ENCODE results near the gene ISCA2.
"Not testable (repeated sequence)": the region's sequence is repeated elsewhere in the genome, so short reads cannot be mapped to it uniquely, and the experiment has no call there.

ISCA2 gene, protein sequence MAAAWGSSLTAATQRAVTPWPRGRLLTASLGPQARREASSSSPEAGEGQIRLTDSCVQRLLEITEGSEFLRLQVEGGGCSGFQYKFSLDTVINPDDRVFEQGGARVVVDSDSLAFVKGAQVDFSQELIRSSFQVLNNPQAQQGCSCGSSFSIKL

GRCh38 chr14:74493343-74494261, at the start of gene ISCA2:
Gene ISCA2 (plus strand): TSS chr14:74493765. CDS start chr14:74493775, 10 bp downstream.
- DNase-seq (ENCODE audit: low spot score), result peak; percentile 99

DNA sequence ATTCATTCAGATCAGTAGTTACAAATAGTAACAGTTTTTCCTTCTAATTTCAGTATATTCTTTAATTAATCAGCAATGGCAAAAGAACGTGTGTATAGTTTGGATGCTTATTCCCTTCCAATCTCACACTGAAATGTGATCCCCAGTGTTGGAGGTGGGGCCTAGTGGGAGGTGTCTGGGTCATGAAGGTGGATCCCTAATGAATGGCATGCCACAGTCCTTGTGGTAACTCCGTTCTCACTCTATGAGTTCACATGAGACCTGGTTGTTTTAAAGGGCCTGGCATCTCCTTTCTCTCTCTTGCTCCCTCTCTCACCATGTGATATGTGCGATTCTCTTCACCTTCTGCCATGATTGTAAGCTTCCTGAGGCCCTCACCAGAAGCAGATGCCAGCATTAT, 48.7 kb upstream of the ISCA2 start:
- DNase-seq (ENCODE audit: low spot score), result no peak

- not testable (repeated sequence) for DNase-seq (ENCODE audit: low spot score)
These were observed 39.2 kb upstream of the ISCA2 start for GRCh38 chr14:74454397-74454796.

DNA sequence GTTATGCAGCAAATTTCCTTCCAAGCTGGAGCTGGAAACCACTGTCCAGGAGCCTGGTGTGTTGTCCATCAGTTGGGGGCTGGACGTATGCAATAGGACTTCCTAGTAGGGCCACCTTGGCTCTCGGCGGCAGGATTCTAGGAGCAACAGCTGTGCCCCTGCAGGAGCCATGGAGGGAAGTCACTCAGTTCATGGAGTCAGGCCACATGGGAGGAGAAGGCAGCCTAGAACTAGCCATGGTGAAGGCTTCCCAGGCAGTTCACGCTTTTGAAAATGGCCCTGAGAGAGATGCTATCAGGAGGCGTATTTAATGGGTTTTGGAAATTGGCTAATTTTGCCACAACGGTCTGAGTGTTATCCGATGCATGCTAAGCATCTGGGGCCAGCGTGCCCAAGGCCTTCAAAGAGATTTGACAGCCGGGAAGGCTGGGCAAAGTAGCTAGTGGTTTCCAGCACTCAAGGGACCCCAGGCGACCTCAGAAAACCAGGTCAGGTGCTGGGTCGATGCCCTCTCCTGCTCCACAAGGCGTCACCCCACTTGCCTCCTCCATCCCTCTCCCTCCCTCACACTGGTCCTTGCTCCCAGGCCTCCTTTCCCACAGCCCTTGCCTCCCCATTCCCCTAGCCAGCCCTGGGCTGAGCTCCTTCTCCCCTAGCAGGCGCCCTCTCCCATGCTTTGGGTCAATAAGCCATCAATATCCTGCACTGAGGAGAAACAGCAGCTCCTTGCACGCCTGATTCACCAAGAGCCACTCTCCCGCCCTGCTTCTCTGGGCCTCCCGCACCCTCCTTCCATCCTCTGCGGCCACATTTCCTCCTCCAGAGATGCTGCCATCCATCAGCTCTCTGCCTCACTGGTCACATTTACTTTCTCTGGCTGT, 36.6 kb upstream of the ISCA2 start:
- DNase-seq (ENCODE audit: low spot score), result no peak

DNA sequence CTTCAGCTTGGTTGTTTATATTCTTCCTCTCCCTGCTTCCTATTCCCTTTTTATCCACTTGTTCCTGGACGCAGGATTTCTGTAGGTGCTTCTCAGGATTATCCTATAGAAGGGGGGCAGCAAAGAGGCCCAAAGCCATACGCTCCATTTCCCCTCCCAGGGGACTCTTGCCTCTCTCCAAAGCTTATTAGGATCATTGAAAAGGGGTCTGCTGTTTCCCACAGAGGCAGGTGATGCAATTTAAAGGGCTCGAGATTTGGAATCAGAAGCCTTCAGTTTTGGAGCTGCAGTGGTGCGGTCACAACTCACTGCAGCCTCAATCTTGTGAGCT, 36.0 kb upstream of the ISCA2 start:
- no peak for DNase-seq (ENCODE audit: low spot score)

GRCh38 chr14:74459289-74459946, 34.1 kb upstream of the ISCA2 start:
- DNase-seq (ENCODE audit: low spot score), result peak; percentile 87

DNA sequence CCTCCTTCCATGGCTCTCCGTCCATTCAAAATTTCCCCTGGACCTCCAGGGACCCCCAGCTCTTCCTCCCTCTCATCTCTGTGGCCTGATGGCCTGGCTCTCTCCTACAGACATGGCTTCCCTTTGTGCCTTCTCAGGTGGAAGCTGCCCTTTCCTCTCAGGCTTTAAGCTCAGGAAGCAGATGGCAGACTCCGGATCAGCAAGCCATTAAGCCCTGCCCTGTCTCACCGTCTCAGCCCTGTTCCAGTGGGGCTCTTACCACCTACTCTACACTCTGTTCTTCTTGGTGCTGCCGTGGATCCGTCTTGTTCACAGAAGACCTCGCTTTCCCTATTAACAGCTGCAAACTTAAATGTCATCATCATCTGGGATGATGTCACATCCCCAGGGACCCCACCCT, 33.6 kb upstream of the ISCA2 start:
- DNase-seq (ENCODE audit: low spot score), result no peak

- no peak for DNase-seq (ENCODE audit: low spot score)
These were observed 30.6 kb upstream of the ISCA2 start for GRCh38 chr14:74462993-74463392.

- no peak for DNase-seq (ENCODE audit: low spot score)
These were observed 29.9 kb upstream of the ISCA2 start for GRCh38 chr14:74463697-74464096.

GRCh38 chr14:74464785-74465184, 28.8 kb upstream of the ISCA2 start:
- DNase-seq (ENCODE audit: low spot score), result no peak

DNA sequence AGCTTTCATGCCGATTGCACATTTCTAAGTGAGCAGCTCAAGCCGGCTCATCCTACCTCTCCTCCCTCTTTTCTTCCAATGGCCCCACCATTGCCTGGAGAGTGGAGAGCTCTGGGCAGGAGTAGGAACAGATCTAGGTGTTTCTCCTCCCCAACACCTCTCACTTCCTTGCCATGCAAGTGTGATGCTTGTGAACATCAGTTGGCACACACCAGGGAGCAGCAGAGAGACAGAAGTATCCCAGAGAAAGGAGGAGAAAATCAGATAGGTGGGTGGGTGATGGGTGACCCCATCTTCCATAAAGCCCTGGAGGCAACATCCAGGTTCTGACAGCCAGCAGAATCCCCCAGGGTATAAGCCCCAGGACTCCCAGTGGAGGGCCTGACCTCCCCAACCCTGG, 28.2 kb upstream of the ISCA2 start:
- no peak for DNase-seq (ENCODE audit: low spot score)

DNA sequence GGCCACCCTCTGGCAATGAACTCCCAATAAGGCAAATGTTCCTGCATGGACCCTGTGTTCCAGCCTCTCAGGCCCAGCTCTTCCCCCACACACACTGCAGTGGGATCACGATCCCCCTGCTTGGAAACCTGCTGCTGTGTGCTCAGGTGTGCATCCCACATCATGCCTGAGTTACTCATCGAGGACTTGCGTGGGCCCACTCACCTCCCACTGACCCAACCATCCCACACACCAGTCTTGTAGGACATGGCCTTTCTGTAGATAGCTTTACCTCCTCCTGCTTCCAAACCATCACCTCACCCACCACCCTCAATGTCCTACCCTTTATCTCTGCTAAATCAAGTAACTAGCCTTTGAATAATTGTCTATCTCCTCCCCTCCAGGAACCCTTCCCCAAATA, 25.1 kb upstream of the ISCA2 start:
- DNase-seq (ENCODE audit: low spot score), result no peak

- no peak for DNase-seq (ENCODE audit: low spot score)
These were observed 23.7 kb upstream of the ISCA2 start for GRCh38 chr14:74469548-74470518.

GRCh38 chr14:74472601-74473000, 21.0 kb upstream of the ISCA2 start:
- no peak for DNase-seq (ENCODE audit: low spot score)

DNA sequence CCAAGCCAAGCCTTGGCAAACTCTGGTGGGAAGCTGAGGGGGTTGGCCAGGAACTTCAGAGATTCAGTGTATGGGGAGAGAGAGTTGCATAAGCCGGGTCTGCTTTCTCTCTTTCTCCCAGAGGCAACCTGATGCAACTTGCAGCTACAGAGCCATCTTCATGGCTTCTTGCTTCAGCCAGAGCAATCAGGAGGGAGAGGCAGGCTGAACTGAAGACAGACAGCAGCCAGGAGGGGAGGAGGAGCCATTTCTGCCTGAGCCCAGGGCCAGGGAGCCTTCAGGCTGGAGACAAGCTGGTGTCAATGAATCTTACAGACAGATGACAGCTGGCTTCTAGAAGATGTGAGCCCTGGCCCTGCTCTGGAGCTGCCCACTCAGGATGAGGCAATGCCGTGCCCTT, 19.2 kb upstream of the ISCA2 start:
- DNase-seq (ENCODE audit: low spot score), result peak; percentile 27

DNA sequence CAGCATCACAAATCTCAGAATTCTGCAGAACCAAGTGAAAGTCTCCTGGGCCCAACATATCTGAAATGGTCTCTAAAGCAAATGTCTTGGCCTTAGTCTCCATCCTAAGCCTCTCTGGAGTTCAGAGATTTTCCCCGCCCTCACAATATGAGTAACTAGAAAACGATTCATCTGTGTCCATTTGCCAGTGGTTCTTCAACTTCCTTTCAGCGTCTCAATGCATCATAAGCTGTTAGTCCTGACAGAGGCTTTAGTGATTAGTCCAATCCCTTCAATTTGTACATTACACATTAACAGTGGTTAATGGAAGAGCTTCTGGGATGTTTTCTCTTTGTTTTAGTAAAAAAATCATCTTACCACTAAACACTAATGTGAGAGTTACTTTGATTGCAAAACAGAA, 17.9 kb upstream of the ISCA2 start:
- DNase-seq (ENCODE audit: low spot score), result peak; percentile 84

DNA sequence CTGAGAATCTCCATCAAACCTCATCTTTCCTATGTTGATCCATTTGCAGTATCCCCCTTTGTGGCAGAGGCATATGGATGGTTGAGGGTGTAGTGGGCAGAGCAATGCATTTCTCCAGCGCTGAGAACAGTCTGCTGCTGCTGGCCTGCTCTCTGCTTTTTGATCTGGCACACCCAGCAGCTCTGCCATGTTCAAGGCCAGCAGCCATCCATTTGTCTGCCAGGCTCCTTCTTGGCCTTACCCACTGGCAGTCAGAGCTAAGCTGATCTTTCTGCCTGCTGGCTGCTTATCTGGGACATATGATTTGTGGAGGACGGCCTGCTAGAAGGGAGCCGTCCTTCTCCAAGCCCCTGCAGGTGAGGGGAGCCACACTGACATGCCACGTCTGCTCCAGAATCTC, 17.5 kb upstream of the ISCA2 start:
- peak; percentile 16 for DNase-seq (ENCODE audit: low spot score)

- no peak for DNase-seq (ENCODE audit: low spot score)
These were observed 17.0 kb upstream of the ISCA2 start for GRCh38 chr14:74476607-74477006.

- peak; percentile 33 for DNase-seq (ENCODE audit: low spot score)
These were observed 14.4 kb upstream of the ISCA2 start for GRCh38 chr14:74478996-74479635.

- DNase-seq (ENCODE audit: low spot score), result no peak
These were observed 13.5 kb upstream of the ISCA2 start for GRCh38 chr14:74480046-74480445.

DNA sequence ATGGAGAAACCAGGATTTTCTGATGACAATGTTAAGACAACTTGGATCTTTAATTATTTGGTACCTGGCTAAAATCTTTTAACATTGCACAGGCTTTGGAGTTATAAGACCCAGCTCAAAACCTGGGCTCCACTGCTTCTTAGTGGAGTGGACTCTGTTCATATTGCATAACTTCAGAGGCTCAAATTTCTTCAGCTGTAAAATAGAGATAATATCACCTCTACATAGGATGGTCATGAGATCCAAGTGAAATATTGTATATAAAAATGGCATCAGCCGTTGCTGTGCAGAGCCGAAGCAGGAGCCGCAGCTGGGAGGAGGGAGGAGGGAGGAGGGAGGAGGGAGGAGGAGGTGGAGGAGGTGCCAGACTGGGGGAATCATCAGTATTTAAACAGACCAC, 11.0 kb upstream of the ISCA2 start:
- no peak for DNase-seq (ENCODE audit: low spot score)

All from GM03348 (cell line).